PC-9 (cell line): ENCODE measurements around the gene LRRC8C. TPM values are rescaled to one million over a fixed set of nuclear protein-coding genes. Genes with fewer than 3 reads are reported as not detected.

ENCODE experiments used
- BruUV-seq: library from RNA; stranded (reverse); fragments of 400-500 nt; replicated peaks from 2 replicates; lab custom pipeline; 2021; lab: Mats Ljungman, UMichigan
- CTCF ChIA-PET: fragments of 300-600 bp; sonication (Branson Sonifier 250); formaldehyde crosslinking; loops from one replicate; lab custom pipeline; 2022; ENCODE audit warnings: antibody characterized with exemption; lab: Charles Lee
- POLR2A ChIA-PET: fragments of 300-600 bp; sonication (Branson Sonifier 250); formaldehyde crosslinking; loops from one replicate; lab custom pipeline; 2022; ENCODE audit warnings: antibody characterized with exemption; ENCODE audit not compliant: unreplicated experiment; lab: Charles Lee
- DNase-seq, 2 experiments: peaks; one replicate each; pipeline versions ENCODE4 v3.0.0 to v3.0.0-alpha.2; 2015 to 2022; ENCODE audit warnings: mixed read lengths in 1 of 2
- H2AFZ ChIP-seq: fragments of 200-600 bp; sonication (generic); 2 replicates; pipeline ENCODE4 v1.8.1; 2017; ENCODE audit warnings: antibody characterized with exemption
- H3F3A ChIP-seq: fragments of 200-600 bp; sonication (generic); 2 replicates; pipeline ENCODE4 v1.8.1; 2017; ENCODE audit warnings: antibody characterized with exemption, mild to moderate bottlenecking, low read depth; ENCODE audit not compliant: insufficient read depth
- H3K27ac ChIP-seq: fragments of 200-600 bp; sonication (generic); 2 replicates; pipeline ENCODE4 v1.6.1; 2016; ENCODE audit warnings: mixed run types
- H3K27me3 ChIP-seq: fragments of 200-600 bp; sonication (generic); 2 replicates; pipeline ENCODE4 v1.6.1; 2016; ENCODE audit warnings: low read depth, mixed run types; ENCODE audit not compliant: insufficient read depth
- H3K36me3 ChIP-seq: fragments of 200-600 bp; sonication (generic); 2 replicates; pipeline ENCODE4 v1.6.1; 2016; ENCODE audit warnings: low read depth, mixed run types
- H3K4me1 ChIP-seq: fragments of 200-600 bp; sonication (generic); replicated peaks from 2 replicates; pipeline ENCODE4 v1.6.1; 2016; ENCODE audit warnings: mixed run types; ENCODE audit not compliant: insufficient read depth
- H3K4me2 ChIP-seq: fragments of 200-600 bp; sonication (generic); 2 replicates; pipeline ENCODE4 v1.6.1; 2017; ENCODE audit warnings: mixed run types
- H3K4me3 ChIP-seq: fragments of 200-600 bp; sonication (generic); 2 replicates; pipeline ENCODE4 v1.6.1; 2016; ENCODE audit warnings: mixed run types
- H3K79me2 ChIP-seq: fragments of 200-600 bp; sonication (generic); 2 replicates; pipeline ENCODE4 v1.6.1; 2017; ENCODE audit warnings: low read depth, mixed run types
- H3K9me2 ChIP-seq: fragments of 200-600 bp; sonication (generic); 2 replicates; pipeline ENCODE4 v1.8.1; 2017; ENCODE audit warnings: mild to moderate bottlenecking; ENCODE audit not compliant: insufficient read depth
- H3K9me3 ChIP-seq: fragments of 200-600 bp; sonication (generic); 2 replicates; pipeline ENCODE4 v1.8.1; 2016; ENCODE audit warnings: low read depth; ENCODE audit not compliant: insufficient read depth
- H4K20me1 ChIP-seq: fragments of 200-600 bp; sonication (generic); 2 replicates; pipeline ENCODE4 v1.8.1; 2017; ENCODE audit not compliant: insufficient read depth
- EZH2 ChIP-seq: fragments of 200-600 bp; sonication (generic); IDR thresholded peaks from 2 replicates; pipeline ENCODE4 v1.8.0; 2017; ENCODE audit warnings: antibody characterized with exemption, low read depth
- intact Hi-C: fragments of 100-400 bp; cut with micrococcal nuclease; formaldehyde crosslinking; loops from one replicate; pipeline ENCODE4 v1.10.0; 2022; ENCODE audit not compliant: unreplicated experiment
- total RNA-seq: library from RNA; stranded (reverse); gene quantifications from 2 replicates; pipeline ENCODE4 v1.2.3, GENCODE V29; 2021
- TF ChIP-seq, protein P1 (sequence below): fragments of 200-600 bp; sonication (generic); conservative IDR thresholded peaks from 2 replicates; pipeline ENCODE4 v1.6.1; 2017; ENCODE audit warnings: mixed run types, antibody characterized with exemption, mild to moderate bottlenecking, moderate library complexity

Gene LRRC8C
- total RNA-seq, 1 experiment from 2014 or later: 2.2 TPM

DNA sequence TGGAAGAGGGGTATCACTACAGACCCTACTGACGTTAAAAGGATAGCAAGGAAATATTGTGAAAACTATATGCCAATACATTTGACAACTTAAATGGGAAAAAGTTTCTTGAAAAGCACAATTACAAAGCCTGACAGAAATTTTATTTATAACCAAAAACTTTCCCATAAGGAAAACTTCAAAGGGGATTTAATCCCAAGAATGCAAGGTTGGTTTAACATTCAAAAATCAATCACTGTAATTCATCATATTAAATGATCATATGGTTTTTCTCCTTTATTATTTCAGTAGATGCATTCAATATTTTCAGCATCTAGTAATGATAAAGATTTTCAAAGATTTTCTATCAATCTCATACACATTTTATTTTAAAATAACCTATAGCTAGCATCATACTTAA lies 13.3 kb downstream of the LRRC8C start:
- H3K4me3 ChIP-seq: no peak overlapping the region
- intact Hi-C loops: no loop called here
- BruUV-seq: no TSS peak
- CTCF ChIA-PET: no interaction called here
- no peaks in the 10 kb centered on the region for H3K36me3 ChIP-seq
- H3K4me2 ChIP-seq: no peak overlapping the region
- no peaks in the 10 kb centered on the region for H3K27me3 ChIP-seq
- no peak for TF ChIP-seq EZH2
- TF ChIP-seq, protein P1, sequence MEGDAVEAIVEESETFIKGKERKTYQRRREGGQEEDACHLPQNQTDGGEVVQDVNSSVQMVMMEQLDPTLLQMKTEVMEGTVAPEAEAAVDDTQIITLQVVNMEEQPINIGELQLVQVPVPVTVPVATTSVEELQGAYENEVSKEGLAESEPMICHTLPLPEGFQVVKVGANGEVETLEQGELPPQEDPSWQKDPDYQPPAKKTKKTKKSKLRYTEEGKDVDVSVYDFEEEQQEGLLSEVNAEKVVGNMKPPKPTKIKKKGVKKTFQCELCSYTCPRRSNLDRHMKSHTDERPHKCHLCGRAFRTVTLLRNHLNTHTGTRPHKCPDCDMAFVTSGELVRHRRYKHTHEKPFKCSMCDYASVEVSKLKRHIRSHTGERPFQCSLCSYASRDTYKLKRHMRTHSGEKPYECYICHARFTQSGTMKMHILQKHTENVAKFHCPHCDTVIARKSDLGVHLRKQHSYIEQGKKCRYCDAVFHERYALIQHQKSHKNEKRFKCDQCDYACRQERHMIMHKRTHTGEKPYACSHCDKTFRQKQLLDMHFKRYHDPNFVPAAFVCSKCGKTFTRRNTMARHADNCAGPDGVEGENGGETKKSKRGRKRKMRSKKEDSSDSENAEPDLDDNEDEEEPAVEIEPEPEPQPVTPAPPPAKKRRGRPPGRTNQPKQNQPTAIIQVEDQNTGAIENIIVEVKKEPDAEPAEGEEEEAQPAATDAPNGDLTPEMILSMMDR: no peak
- H3K9me3 ChIP-seq: no peaks in the 10 kb centered on the region; the same call in 1 of the 2 replicates
- no peaks in the 10 kb centered on the region for H3K4me1 ChIP-seq
- no peaks in the 10 kb centered on the region; the same call in 1 of the 2 replicates for H3K9me2 ChIP-seq
- DNase-seq: no peak
- POLR2A ChIA-PET: no interaction called here
- no peak overlapping the region for H3K27ac ChIP-seq
- no peak overlapping the region for H2AFZ ChIP-seq
- no peaks in the 10 kb centered on the region; the same call in 1 of the 2 replicates for H3K79me2 ChIP-seq
- no peaks in the 10 kb centered on the region for H3F3A ChIP-seq
- no peaks in the 10 kb centered on the region for H4K20me1 ChIP-seq

DNA sequence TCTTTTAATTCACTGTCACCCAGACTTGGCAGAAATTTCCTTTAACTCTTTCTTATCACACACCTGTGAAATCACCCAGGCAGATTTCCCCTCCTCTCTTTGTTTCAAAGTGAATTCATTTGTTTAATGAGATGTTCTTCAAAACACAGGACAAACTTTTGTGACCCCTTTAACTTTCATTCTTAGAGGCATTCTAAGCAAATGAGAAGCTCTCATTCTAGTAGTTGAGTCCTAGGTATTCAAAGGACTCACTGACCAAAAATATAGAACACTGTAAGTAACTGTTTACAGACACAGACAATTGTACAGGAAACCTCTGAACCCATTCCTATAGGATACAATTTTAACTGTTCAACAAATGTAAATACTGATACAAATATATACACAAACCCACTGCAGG lies 16.9 kb downstream of the LRRC8C start:
- Histone ChIP-seq H3K4me3 (no peak overlapping the region), H3K9me2 (no peaks in the 10 kb centered on the region; the same call in 1 of the 2 replicates), H3K27me3 (no peaks in the 10 kb centered on the region), H3F3A (no peaks in the 10 kb centered on the region), H3K36me3 (no peaks in the 10 kb centered on the region), H2AFZ (no peak overlapping the region), H4K20me1 (no peaks in the 10 kb centered on the region), H3K4me1 (no peaks in the 10 kb centered on the region), H3K27ac (no peak overlapping the region), H3K79me2 (no peaks in the 10 kb centered on the region), H3K4me2 (no peak overlapping the region), H3K9me3 (no peaks in the 10 kb centered on the region; the same call in 1 of the 2 replicates)
- POLR2A ChIA-PET: no interaction called here
- no TSS peak for BruUV-seq
- DNase-seq: no peak
- CTCF ChIA-PET: no interaction called here
- TF ChIP-seq, protein P1: no peak
- TF ChIP-seq EZH2: no peak
- intact Hi-C loops: no loop called here

DNA sequence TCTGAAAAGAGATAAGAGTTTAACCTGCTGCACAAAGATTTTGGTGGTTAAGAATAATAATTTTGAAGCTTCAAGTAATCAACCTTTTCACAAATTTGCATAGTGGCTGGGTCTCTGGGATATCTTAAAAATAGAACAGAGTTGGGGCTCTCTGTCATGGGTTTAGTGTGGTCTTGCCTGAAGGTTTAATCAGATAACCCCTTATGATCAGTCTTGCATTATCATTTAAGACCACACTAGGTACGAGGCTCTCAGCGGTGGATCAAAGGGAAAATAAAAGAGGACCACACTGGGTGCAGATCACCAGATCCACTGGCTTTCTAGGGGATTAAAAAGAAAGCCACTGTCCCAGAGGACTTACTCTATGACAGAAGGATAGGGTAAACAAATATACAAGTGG lies 19.5 kb downstream of the LRRC8C start:
- no peaks in the 10 kb centered on the region; the same call in 1 of the 2 replicates for H3K9me3 ChIP-seq
- no peak overlapping the region for H3K4me3 ChIP-seq
- no peaks in the 10 kb centered on the region for H3F3A ChIP-seq
- H3K36me3 ChIP-seq: no peaks in the 10 kb centered on the region
- no peaks in the 10 kb centered on the region for H3K9me2 ChIP-seq
- no peaks in the 10 kb centered on the region for H4K20me1 ChIP-seq
- no peaks in the 10 kb centered on the region for H3K79me2 ChIP-seq
- no TSS peak for BruUV-seq
- no peaks in the 10 kb centered on the region for H3K4me1 ChIP-seq
- ChIA-PET CTCF (no interaction called here), POLR2A (no interaction called here)
- TF ChIP-seq EZH2: no peak
- TF ChIP-seq, protein P1: no peak
- intact Hi-C loops: no loop called here
- H2AFZ ChIP-seq: no peak overlapping the region
- no peak overlapping the region for H3K27ac ChIP-seq
- no peak for DNase-seq
- H3K27me3 ChIP-seq: no peaks in the 10 kb centered on the region
- H3K4me2 ChIP-seq: no peak overlapping the region
